Esophagus muscularis mucosa (tissue), 4 donors: ENCODE data around the gene RAD51B. TPM values are rescaled to one million over a fixed set of nuclear protein-coding genes. Genes with fewer than 3 reads are reported as not detected.

Experiments used
- DNase-seq: peaks from one replicate; pipeline ENCODE4 v3.0.0-alpha.2; 2017; ENCODE audit errors: extremely low spot score
- H3K27ac ChIP-seq, 4 donors: fragments of 200-600 bp; sonication (generic); replicated peaks in 1 of 4; 1 replicate in 3 of 4; 2 replicates in 1 of 4; pipeline ENCODE4 v1.5.1; 2016 to 2019; ENCODE audit warnings: mild to moderate bottlenecking in 1 of 4
- H3K27me3 ChIP-seq, 4 donors: fragments of 200-600 bp; sonication (generic); one replicate each; pipeline versions ENCODE4 v1.5.1 to v1.6.0; 2016 to 2019
- H3K36me3 ChIP-seq, 4 donors: fragments of 200-600 bp; sonication (generic); one replicate each; pipeline ENCODE4 v1.5.1; 2016 to 2019
- H3K4me1 ChIP-seq, 4 donors: fragments of 200-600 bp; sonication (generic); one replicate each; pipeline ENCODE4 v1.5.1; 2016 to 2019
- H3K4me3 ChIP-seq, 4 donors: fragments of 200-600 bp; sonication (generic); 1 replicate in 2 of 4; 2 replicates in 2 of 4; pipeline ENCODE4 v1.5.1; 2016 to 2019; ENCODE audit warnings: mild to moderate bottlenecking in 4 of 4, moderate library complexity in 1 of 4
- H3K9me3 ChIP-seq, 4 donors: fragments of 200-600 bp; sonication (generic); 1 replicate in 3 of 4; 2 replicates in 1 of 4; pipeline ENCODE4 v1.5.1; 2016 to 2019
- CTCF ChIP-seq, 3 experiments: fragments of 200-600 bp in 2 of 3; fragments of 450-650 bp in 1 of 3; sonication (generic) in 2 of 3; IDR thresholded peaks; one replicate each; pipeline ENCODE4 v1.5.1; 2017 to 2019; ENCODE audit warnings: antibody characterized with exemption in 3 of 3, mild to moderate bottlenecking in 2 of 3, moderate library complexity in 1 of 3
- EP300 ChIP-seq: sonication (generic); formaldehyde crosslinking; IDR thresholded peaks from one replicate; pipeline ENCODE4 v1.6.1; 2017; ENCODE audit warnings: antibody characterized with exemption
- POLR2A ChIP-seq: fragments of 450-650 bp; IDR thresholded peaks from one replicate; pipeline ENCODE4 v1.6.1; 2017; ENCODE audit warnings: antibody characterized with exemption, moderate library complexity, mild to moderate bottlenecking, low read depth
- POLR2AphosphoS5 ChIP-seq, 2 donors: sonication (generic); formaldehyde crosslinking; IDR thresholded peaks; one replicate each; pipeline ENCODE4 v1.6.1; 2017; ENCODE audit warnings: antibody characterized with exemption in 2 of 2
- WGBS: methylation state at CpG from one replicate; pipeline ENCODE4 v1.1.5; 2018; 5-methylcytosine and 5-hydroxymethylcytosine counted together
- intact Hi-C: fragments of 100-400 bp; cut with DNase I; formaldehyde crosslinking; loops from one replicate; pipeline ENCODE4 v1.15.1; 2023
- total RNA-seq, 4 donors: library from RNA; depleted of rRNA; stranded (reverse); fragments of >200 nt; gene quantifications; one replicate each; pipeline versions ENCODE4 v1.1.0 to v1.2.1, GENCODE V29; 2016

Gene RAD51B
- total RNA-seq, 4 donors from 2014 or later, result 2.8 to 11.1 (median 5.1) TPM

- TF ChIP-seq CTCF (IDR thresholded peaks at IDR 0.05) (no peak), EP300 (no peak), POLR2AphosphoS5 (IDR thresholded peaks at IDR 0.05) (no peak), POLR2A (no peak)
- no peaks in the 10 kb centered on the region for H3K27me3 ChIP-seq
- no peak for DNase-seq
- no peaks in the 10 kb centered on the region for H3K9me3 ChIP-seq
- intact Hi-C loops, result no loop called here
- H3K4me1 ChIP-seq, result peaks cover 6 to 44% (median 42%) of the 10 kb centered on the region in 4 donors
- H3K27ac ChIP-seq, result peak overlapping the region in 1 of 4 donors; percentile 80
- no peaks in the 10 kb centered on the region for H3K36me3 ChIP-seq
- no peak overlapping the region for H3K4me3 ChIP-seq
- 93% methylated on average over 4 of the region's 4 CpGs for WGBS
Measured at GRCh38 chr14:68305738-68306137, 486.2 kb downstream of the RAD51B start.

DNA sequence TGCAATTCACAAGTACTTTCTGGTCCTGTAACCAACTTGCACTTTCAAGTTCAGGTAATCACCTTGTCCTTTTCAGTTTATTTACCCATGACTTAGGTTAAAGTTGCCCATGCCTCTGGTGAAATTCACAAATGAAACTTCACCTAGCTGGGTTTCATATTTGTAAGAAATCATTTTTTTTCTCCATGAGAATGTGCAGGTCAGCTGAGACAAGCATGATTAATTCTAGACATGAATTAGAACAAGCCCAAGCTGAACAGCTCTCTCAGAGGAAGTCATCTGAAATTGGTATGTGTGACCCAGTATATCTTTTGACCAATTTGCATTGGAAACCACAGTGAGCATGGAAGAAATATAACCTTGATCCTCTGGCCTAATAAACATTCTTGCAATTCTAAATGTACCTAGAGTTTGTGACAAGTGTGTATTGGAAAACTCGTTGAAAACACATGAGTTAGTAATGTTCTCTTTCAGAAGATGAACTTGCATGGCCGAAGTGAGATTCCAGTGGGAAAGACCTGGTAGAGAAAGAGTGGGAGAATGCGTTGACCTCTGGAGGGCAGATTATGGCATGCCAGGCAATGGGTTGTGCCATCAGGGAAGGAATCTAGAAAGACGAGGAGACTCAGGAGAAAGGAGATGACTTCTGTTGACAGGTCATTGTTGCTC is 486.8 kb downstream of the RAD51B start:
- H3K27me3 ChIP-seq, result no peaks in the 10 kb centered on the region
- peak overlapping the region; percentile 77 to 80 (median 79) for H3K27ac ChIP-seq
- peaks cover 6 to 44% (median 42%) of the 10 kb centered on the region in 4 donors for H3K4me1 ChIP-seq
- no peak overlapping the region for H3K4me3 ChIP-seq
- H3K36me3 ChIP-seq, result no peaks in the 10 kb centered on the region
- TF ChIP-seq EP300 (no peak), CTCF (IDR thresholded peaks at IDR 0.05) (no peak), POLR2A (no peak), POLR2AphosphoS5 (IDR thresholded peaks at IDR 0.05) (no peak)
- no peak for DNase-seq
- no peaks in the 10 kb centered on the region for H3K9me3 ChIP-seq
- WGBS, result 99% methylated on average over 4 of the region's 4 CpGs
- intact Hi-C loops, result no loop called here

DNA sequence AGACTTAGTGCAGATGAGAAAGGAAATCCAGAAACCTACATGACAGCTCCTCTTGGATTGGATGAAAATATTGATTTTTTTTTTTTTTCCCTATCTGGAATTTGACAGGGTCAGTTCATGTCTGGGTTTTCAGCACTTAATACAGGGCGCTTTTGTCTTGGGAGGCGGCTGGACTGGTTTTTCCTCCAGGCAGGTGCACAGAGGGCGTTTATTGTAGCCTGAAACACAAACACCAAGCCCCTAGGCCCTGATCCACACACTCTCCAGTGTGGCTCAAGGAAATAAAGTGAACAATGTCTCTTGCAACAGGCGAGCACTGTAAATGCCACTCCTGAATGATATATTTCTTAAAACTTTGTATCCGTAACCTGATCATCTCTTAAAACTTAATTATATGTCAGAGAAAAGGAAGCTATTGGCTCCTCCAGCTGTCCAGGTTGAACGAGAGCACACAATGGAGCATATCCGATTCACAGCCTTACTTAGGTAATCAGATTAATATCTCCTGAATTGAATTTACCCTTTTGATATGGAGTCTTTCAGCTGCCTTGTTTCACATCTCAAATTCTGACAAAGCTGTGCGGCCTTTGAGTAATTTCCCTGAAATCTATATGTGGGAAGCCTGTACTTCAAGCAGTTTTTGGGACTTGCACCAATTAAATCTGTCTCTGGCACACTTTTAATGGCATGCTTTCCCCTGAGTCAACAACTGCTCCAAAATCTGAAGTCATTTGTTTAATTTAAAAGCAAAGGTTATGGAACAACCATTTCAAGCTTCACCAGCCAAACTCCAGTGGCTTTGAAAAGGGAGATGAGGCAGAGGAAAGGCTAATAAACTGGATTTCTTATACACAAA is 487.6 kb downstream of the RAD51B start:
- Histone ChIP-seq H3K27me3 (no peaks in the 10 kb centered on the region), H3K36me3 (no peaks in the 10 kb centered on the region), H3K4me3 (no peak overlapping the region), H3K4me1 (peaks cover 6 to 44% (median 42%) of the 10 kb centered on the region in 4 donors), H3K9me3 (no peaks in the 10 kb centered on the region), H3K27ac (peak overlapping the region; percentile 77 to 80 (median 79))
- intact Hi-C loops, result no loop called here
- WGBS, result 73% methylated on average over 8 of the region's 8 CpGs
- TF ChIP-seq POLR2A (no peak), CTCF (IDR thresholded peaks at IDR 0.05) (no peak), EP300 (no peak), POLR2AphosphoS5 (IDR thresholded peaks at IDR 0.05) (no peak)
- DNase-seq, result no peak

GRCh38 chr14:68307790-68308168 is 488.2 kb downstream of the RAD51B start:
- H3K9me3 ChIP-seq, result no peaks in the 10 kb centered on the region
- peak in 1 of 2 donors; percentile 44 for TF ChIP-seq POLR2AphosphoS5 (IDR thresholded peaks at IDR 0.05)
- TF ChIP-seq POLR2A, result no peak
- TF ChIP-seq EP300, result no peak
- no peak for TF ChIP-seq CTCF (IDR thresholded peaks at IDR 0.05)
- no peaks in the 10 kb centered on the region for H3K36me3 ChIP-seq
- intact Hi-C loops, result no loop called here
- H3K4me3 ChIP-seq, result no peak overlapping the region
- peaks cover 6 to 44% (median 43%) of the 10 kb centered on the region in 4 donors for H3K4me1 ChIP-seq
- no peaks in the 10 kb centered on the region for H3K27me3 ChIP-seq
- peak overlapping the region; percentile 77 to 80 (median 79) for H3K27ac ChIP-seq
- DNase-seq, result no peak
- 39% methylated on average over 4 of the region's 4 CpGs for WGBS
